ENCODE results near the gene CDH26.
A peak's percentile ranks its signal among the peaks of the same experiment; 100 is the strongest.

CDH26 gene

DNA sequence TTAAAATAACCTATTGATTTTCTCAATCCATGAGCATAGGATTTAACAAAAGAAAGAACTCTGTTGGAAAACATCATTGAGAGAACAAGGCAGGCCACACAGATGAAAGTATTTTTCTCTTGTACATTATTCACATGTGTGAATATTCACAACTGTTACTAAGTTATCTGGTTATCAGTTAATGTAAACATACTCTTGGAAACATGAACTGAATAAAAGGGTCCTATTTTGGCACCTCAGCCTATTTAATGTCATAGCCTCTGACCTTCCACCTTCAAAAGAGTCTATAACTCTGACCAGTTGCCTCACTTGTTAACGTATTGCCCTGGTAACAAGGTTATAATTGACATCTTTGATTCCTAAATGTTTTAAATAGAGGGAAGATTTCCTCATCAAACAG is 32.9 kb upstream of the CDH26 start:
- Histone ChIP-seq H3K56ac (ENCODE audit: low read length) (no peak overlapping the region), H3K4me2 (ENCODE audit: low read length) (no peak overlapping the region), H3K23ac (ENCODE audit: low read length) (no peak overlapping the region), H3K79me1 (ENCODE audit: low read length) (no peaks in the 10 kb centered on the region), H3K4ac (ENCODE audit: low read depth, low read length) (no peak overlapping the region), H3K36me3 (ENCODE audit: control insufficient read depth, insufficient read depth, low read length) (no peaks in the 10 kb centered on the region), H4K5ac (ENCODE audit: low read length) (no peak overlapping the region), H3K9ac (ENCODE audit: low read length) (no peak overlapping the region), H2BK120ac (ENCODE audit: low read depth, low read length) (no peak overlapping the region), H3K79me2 (ENCODE audit: control insufficient read depth, insufficient read depth, low read length) (no peaks in the 10 kb centered on the region), H2AK5ac (ENCODE audit: low read length) (no peak overlapping the region), H4K8ac (ENCODE audit: low read depth, low read length) (no peak overlapping the region), H3K4me1 (ENCODE audit: control insufficient read depth, low read depth, low read length) (no peaks in the 10 kb centered on the region), H3K4me3 (ENCODE audit: low read length) (no peak overlapping the region), H2BK15ac (replicated peaks; ENCODE audit: low read depth) (no peak overlapping the region), H3K18ac (ENCODE audit: low read length) (no peak overlapping the region), H3K27me3 (ENCODE audit: insufficient read depth, low read length, poor library complexity) (no peaks in the 10 kb centered on the region), H3K27ac (ENCODE audit: low read depth, low read length) (no peak overlapping the region), H2BK5ac (ENCODE audit: low read length) (no peak overlapping the region)
- no peak for DNase-seq
- WGBS (ENCODE audit: extremely low coverage, insufficient coverage, low lambda C conversion rate): no CpG with 5 or more reads among the region's 1 CpG

DNA sequence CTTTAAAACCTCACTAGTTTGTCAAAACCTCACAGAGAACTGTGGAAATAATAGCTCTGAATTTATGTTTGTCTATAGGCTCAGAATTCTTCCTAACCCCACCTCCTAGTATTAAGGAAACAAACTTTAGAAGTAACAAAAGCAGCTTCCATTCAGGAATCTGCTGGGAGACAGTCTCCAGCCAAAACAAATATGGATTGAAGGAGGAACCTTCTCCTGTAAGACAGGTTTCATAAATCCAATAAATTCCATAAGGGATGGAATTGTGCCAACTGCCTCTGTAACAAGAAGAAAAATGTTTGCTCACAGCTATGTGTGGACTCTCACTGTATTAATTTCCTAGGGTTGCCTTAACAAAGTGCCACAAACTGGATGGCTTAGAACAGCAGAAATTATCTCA is 32.3 kb upstream of the CDH26 start:
- H3K79me1 ChIP-seq (ENCODE audit: low read length): no peaks in the 10 kb centered on the region
- no peak overlapping the region for H3K9ac ChIP-seq (ENCODE audit: low read length)
- no peak overlapping the region for H2BK120ac ChIP-seq (ENCODE audit: low read depth, low read length)
- no peak overlapping the region for H2AK5ac ChIP-seq (ENCODE audit: low read length)
- no peak overlapping the region for H3K4ac ChIP-seq (ENCODE audit: low read depth, low read length)
- no peak overlapping the region for H2BK5ac ChIP-seq (ENCODE audit: low read length)
- H3K79me2 ChIP-seq (ENCODE audit: control insufficient read depth, insufficient read depth, low read length): no peaks in the 10 kb centered on the region
- H3K27me3 ChIP-seq (ENCODE audit: insufficient read depth, low read length, poor library complexity): no peaks in the 10 kb centered on the region
- H2BK15ac ChIP-seq (replicated peaks; ENCODE audit: low read depth): no peak overlapping the region
- no peak overlapping the region for H3K27ac ChIP-seq (ENCODE audit: low read depth, low read length)
- no peak overlapping the region for H3K4me2 ChIP-seq (ENCODE audit: low read length)
- no peak overlapping the region for H3K23ac ChIP-seq (ENCODE audit: low read length)
- no peaks in the 10 kb centered on the region for H3K4me1 ChIP-seq (ENCODE audit: control insufficient read depth, low read depth, low read length)
- no peak overlapping the region for H3K18ac ChIP-seq (ENCODE audit: low read length)
- DNase-seq: no peak
- no peak overlapping the region for H3K56ac ChIP-seq (ENCODE audit: low read length)
- H4K8ac ChIP-seq (ENCODE audit: low read depth, low read length): no peak overlapping the region
- no peak overlapping the region for H3K4me3 ChIP-seq (ENCODE audit: low read length)
- H4K5ac ChIP-seq (ENCODE audit: low read length): no peak overlapping the region
- no peaks in the 10 kb centered on the region for H3K36me3 ChIP-seq (ENCODE audit: control insufficient read depth, insufficient read depth, low read length)

DNA sequence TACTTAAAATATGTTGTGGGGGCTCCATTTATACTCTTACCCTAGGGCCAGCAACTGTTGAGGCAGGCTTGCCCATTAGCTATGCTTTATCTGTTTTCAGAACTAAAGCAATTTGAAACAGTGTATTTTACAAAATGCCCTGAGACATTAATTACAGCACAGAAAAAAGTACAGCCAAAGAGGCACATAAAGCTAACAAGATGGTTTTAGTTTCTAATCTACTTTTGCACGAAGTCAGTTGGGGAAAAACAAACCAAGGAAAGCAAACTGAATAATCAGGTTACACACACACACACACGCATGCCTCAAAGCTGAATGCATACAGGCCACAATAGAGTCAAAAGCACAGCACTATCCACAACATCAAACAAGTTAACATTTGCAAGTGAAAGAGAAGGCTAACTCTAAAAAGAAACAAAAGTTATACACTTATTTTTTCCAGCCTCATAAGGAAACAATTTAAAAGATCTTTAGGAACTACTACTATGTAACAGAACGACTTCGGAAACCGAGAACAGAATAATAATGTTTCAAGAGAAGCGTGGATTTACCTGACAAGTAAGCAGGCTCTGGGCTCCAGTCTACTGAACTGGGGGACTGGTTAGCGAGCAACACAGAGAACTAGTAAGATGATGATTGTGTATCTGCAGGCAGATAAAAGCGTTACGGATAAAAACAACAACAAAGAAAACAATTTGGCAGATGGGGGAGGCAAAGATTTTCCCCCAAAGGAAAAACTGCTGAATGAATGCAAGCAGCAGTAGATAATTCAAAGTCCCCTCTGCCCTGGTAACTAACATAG is 26.5 kb upstream of the CDH26 start:
- Histone ChIP-seq H3K4ac (ENCODE audit: low read depth, low read length) (no peak overlapping the region), H3K4me3 (ENCODE audit: low read length) (no peak overlapping the region), H2BK15ac (replicated peaks; ENCODE audit: low read depth) (no peak overlapping the region), H3K9ac (ENCODE audit: low read length) (no peak overlapping the region), H2BK5ac (ENCODE audit: low read length) (no peak overlapping the region), H4K5ac (ENCODE audit: low read length) (no peak overlapping the region), H3K27me3 (ENCODE audit: insufficient read depth, low read length, poor library complexity) (no peaks in the 10 kb centered on the region), H3K36me3 (ENCODE audit: control insufficient read depth, insufficient read depth, low read length) (no peaks in the 10 kb centered on the region), H3K4me2 (ENCODE audit: low read length) (no peak overlapping the region), H3K4me1 (ENCODE audit: control insufficient read depth, low read depth, low read length) (no peaks in the 10 kb centered on the region), H3K23ac (ENCODE audit: low read length) (no peak overlapping the region), H4K8ac (ENCODE audit: low read depth, low read length) (no peak overlapping the region), H3K27ac (ENCODE audit: low read depth, low read length) (no peak overlapping the region), H3K18ac (ENCODE audit: low read length) (no peak overlapping the region), H3K79me2 (ENCODE audit: control insufficient read depth, insufficient read depth, low read length) (no peaks in the 10 kb centered on the region), H2BK120ac (ENCODE audit: low read depth, low read length) (no peak overlapping the region), H2AK5ac (ENCODE audit: low read length) (no peak overlapping the region), H3K56ac (ENCODE audit: low read length) (no peak overlapping the region), H3K79me1 (ENCODE audit: low read length) (no peaks in the 10 kb centered on the region)
- DNase-seq: no peak
- WGBS (ENCODE audit: extremely low coverage, insufficient coverage, low lambda C conversion rate): no CpG with 5 or more reads among the region's 9 CpGs

DNA sequence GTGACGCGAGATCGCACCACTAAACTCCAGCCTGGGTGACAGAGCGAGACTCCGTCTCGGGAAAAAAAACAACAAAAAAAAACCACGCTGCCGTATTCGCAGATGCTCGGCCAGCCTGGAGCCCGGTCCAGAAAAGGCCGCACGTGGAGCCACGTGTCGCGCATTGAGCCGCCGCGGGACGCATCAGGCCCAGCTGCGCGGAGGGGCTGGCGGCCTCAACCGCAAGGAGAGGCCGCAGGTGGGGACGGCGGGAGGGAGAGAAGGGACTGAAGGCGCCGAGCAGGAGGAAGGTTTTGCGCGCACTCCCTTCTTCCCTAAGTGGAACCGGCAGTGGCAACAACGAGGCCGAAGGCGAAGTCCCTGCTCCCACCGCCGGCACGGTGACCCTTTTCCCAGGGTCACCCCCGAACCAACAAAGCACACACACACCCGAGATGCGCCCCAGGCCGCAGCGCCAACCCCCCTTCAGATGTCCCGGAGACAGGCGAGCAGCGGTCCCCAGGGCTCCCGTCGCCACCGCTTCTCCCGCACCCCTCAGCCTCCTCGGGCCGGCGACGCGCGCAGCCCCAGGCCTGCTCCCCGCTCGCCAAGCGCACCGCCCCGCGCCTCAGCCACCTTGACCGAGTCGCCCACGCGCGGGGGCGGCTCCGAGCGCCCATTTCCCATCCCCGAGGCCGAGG is 25.5 kb upstream of the CDH26 start:
- Histone ChIP-seq H4K8ac (ENCODE audit: low read depth, low read length) (no peak overlapping the region), H3K79me1 (ENCODE audit: low read length) (no peaks in the 10 kb centered on the region), H3K4me1 (ENCODE audit: control insufficient read depth, low read depth, low read length) (no peaks in the 10 kb centered on the region), H3K56ac (ENCODE audit: low read length) (no peak overlapping the region), H3K9ac (ENCODE audit: low read length) (no peak overlapping the region), H3K27ac (ENCODE audit: low read depth, low read length) (no peak overlapping the region), H3K4me3 (ENCODE audit: low read length) (no peak overlapping the region), H3K4me2 (ENCODE audit: low read length) (no peak overlapping the region), H2BK5ac (ENCODE audit: low read length) (no peak overlapping the region), H3K4ac (ENCODE audit: low read depth, low read length) (no peak overlapping the region), H2BK120ac (ENCODE audit: low read depth, low read length) (no peak overlapping the region), H3K79me2 (ENCODE audit: control insufficient read depth, insufficient read depth, low read length) (no peaks in the 10 kb centered on the region), H4K5ac (ENCODE audit: low read length) (no peak overlapping the region), H3K27me3 (ENCODE audit: insufficient read depth, low read length, poor library complexity) (no peaks in the 10 kb centered on the region), H3K23ac (ENCODE audit: low read length) (no peak overlapping the region), H2AK5ac (ENCODE audit: low read length) (no peak overlapping the region), H2BK15ac (replicated peaks; ENCODE audit: low read depth) (no peak overlapping the region), H3K18ac (ENCODE audit: low read length) (no peak overlapping the region), H3K36me3 (ENCODE audit: control insufficient read depth, insufficient read depth, low read length) (no peaks in the 10 kb centered on the region)
- WGBS (ENCODE audit: extremely low coverage, insufficient coverage, low lambda C conversion rate): no CpG with 5 or more reads among the region's 72 CpGs
- no peak for DNase-seq

DNA sequence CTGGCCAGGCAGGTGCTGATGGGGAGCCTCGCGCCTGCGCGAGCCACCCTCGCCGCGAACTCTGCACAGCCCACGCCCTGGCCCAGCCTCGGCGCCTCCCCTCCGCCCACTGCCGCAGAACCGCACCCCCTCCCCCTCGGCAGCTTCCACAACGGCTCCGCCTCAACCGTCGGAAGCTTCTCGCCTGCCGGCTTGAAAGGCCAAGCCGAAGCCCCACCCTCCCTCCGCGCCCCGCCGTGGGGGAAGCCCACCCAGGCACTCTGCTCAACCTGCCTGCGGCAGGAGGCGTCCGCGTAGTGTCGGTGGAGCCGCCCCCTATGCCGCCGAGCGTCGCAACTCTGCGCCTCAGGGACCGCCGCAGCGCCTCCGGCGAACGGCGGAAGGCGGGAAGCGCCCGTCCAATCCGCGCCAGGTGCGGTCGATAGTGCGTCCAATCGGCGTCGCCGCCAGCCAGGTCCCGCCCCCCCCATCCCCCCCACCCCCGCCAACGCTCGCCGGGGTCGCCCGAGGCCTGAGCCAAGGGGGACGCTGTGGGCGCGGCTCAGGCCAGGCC is 24.9 kb upstream of the CDH26 start, which contains the start of gene SYCP2:
Gene SYCP2 (minus strand): TSS at position 342 of the 553 bp plus-strand sequence. CDS start 11,224 bp downstream, outside the sequence.
- Histone ChIP-seq H3K4ac (ENCODE audit: low read depth, low read length) (peak within 1 kb of the TSS; percentile 46), H3K4me2 (ENCODE audit: low read length) (peak within 1 kb of the TSS; percentile 77), H3K36me3 (ENCODE audit: control insufficient read depth, insufficient read depth, low read length) (no peaks in the 10 kb centered on the region), H3K23ac (ENCODE audit: low read length) (no peak within 1 kb of the TSS), H3K27me3 (ENCODE audit: insufficient read depth, low read length, poor library complexity) (no peaks in the 10 kb centered on the region), H2BK120ac (ENCODE audit: low read depth, low read length) (no peak within 1 kb of the TSS), H3K4me1 (ENCODE audit: control insufficient read depth, low read depth, low read length) (no peaks in the 10 kb centered on the region), H3K27ac (ENCODE audit: low read depth, low read length) (no peak within 1 kb of the TSS), H3K56ac (ENCODE audit: low read length) (peak within 1 kb of the TSS; percentile 84), H2BK15ac (replicated peaks; ENCODE audit: low read depth) (no peak within 1 kb of the TSS), H2AK5ac (ENCODE audit: low read length) (no peak within 1 kb of the TSS), H3K4me3 (ENCODE audit: low read length) (no peak within 1 kb of the TSS), H3K79me1 (ENCODE audit: low read length) (no peaks in the 10 kb centered on the region), H3K9ac (ENCODE audit: low read length) (peak within 1 kb of the TSS; percentile 61), H2BK5ac (ENCODE audit: low read length) (no peak within 1 kb of the TSS), H3K18ac (ENCODE audit: low read length) (no peak within 1 kb of the TSS), H4K5ac (ENCODE audit: low read length) (no peak within 1 kb of the TSS), H3K79me2 (ENCODE audit: control insufficient read depth, insufficient read depth, low read length) (no peaks in the 10 kb centered on the region), H4K8ac (ENCODE audit: low read depth, low read length) (no peak within 1 kb of the TSS)
- WGBS (ENCODE audit: extremely low coverage, insufficient coverage, low lambda C conversion rate): no CpG with 5 or more reads among the region's 65 CpGs
- DNase-seq: no peak

All from mesendoderm (in vitro differentiated cells).